CD14-positive monocyte (primary cell): ENCODE results near the gene VSTM4. TPM values are rescaled to one million over a fixed set of nuclear protein-coding genes. Genes with fewer than 3 reads are reported as not detected.

Experiments
- DNase-seq, 3 donors: peaks; one replicate each; pipeline ENCODE4 v3.0.0-alpha.2; 2011 to 2022
- H2AFZ ChIP-seq: 2 replicates; pipeline ENCODE4 v1.6.0; 2012; ENCODE audit warnings: mild to moderate bottlenecking, low read depth, low read length, inconsistent platforms; ENCODE audit not compliant: insufficient read depth, poor library complexity, severe bottlenecking
- H3K27ac ChIP-seq, 2 donors: 1 replicate in 1 of 2; 2 replicates in 1 of 2; pipeline ENCODE4 v1.5.1; 2012 to 2013; ENCODE audit warnings: low read length in 2 of 2, control low read depth in 1 of 2, inconsistent platforms in 1 of 2, low read depth in 1 of 2, mild to moderate bottlenecking in 1 of 2
- H3K27me3 ChIP-seq, 2 donors: one replicate each; pipeline versions ENCODE4 v1.6.0 to v1.6.1; 2011 to 2013; ENCODE audit warnings: low read length in 2 of 2; ENCODE audit not compliant: control insufficient read depth in 2 of 2, insufficient read depth in 2 of 2
- H3K36me3 ChIP-seq, 2 donors: replicated peaks in 1 of 2; 1 replicate in 1 of 2; 2 replicates in 1 of 2; pipeline versions ENCODE4 v1.5.1 to v1.6.1; 2012 to 2013; ENCODE audit warnings: low read length in 2 of 2, control low read depth in 1 of 2, inconsistent platforms in 1 of 2, mild to moderate bottlenecking in 1 of 2; ENCODE audit not compliant: insufficient read depth in 2 of 2, control insufficient read depth in 1 of 2
- H3K4me1 ChIP-seq, 2 donors: 1 replicate in 1 of 2; 2 replicates in 1 of 2; pipeline versions ENCODE4 v1.5.1 to v1.6.1; 2012 to 2013; ENCODE audit warnings: low read length in 2 of 2, control low read depth in 1 of 2, inconsistent platforms in 1 of 2, mild to moderate bottlenecking in 1 of 2, moderate library complexity in 1 of 2; ENCODE audit not compliant: insufficient read depth in 2 of 2, control insufficient read depth in 1 of 2
- H3K4me2 ChIP-seq: replicated peaks from 2 replicates; pipeline ENCODE3; 2012; ENCODE audit warnings: low read length, moderate library complexity, mild to moderate bottlenecking; ENCODE audit not compliant: poor library complexity, severe bottlenecking; ENCODE audit errors: extremely low read depth
- H3K4me3 ChIP-seq, 3 experiments: fragments of 200-600 bp in 1 of 3; sonication (generic) in 1 of 3; replicated peaks in 1 of 3; 1 replicate in 2 of 3; 2 replicates in 1 of 3; pipeline ENCODE4 v1.5.1; 2011 to 2013; ENCODE audit warnings: low read length in 3 of 3, mild to moderate bottlenecking in 3 of 3, control low read depth in 2 of 3, low read depth in 2 of 3, inconsistent platforms in 1 of 3, moderate library complexity in 1 of 3
- H3K79me2 ChIP-seq: 2 replicates; pipeline ENCODE4 v1.6.0; 2012; ENCODE audit warnings: mild to moderate bottlenecking, control low read depth, inconsistent platforms, low read length, moderate library complexity; ENCODE audit not compliant: insufficient read depth
- H3K9ac ChIP-seq: 2 replicates; pipeline ENCODE4 v1.6.0; 2017; ENCODE audit warnings: low read length, mild to moderate bottlenecking; ENCODE audit not compliant: insufficient read depth, poor library complexity, severe bottlenecking
- H3K9me3 ChIP-seq, 2 donors: replicated peaks in 1 of 2; 1 replicate in 1 of 2; 2 replicates in 1 of 2; pipeline versions ENCODE4 v1.5.1 to v1.6.1; 2012 to 2013; ENCODE audit warnings: low read length in 2 of 2, control low read depth in 1 of 2; ENCODE audit not compliant: control insufficient read depth in 1 of 2, insufficient read depth in 1 of 2
- H4K20me1 ChIP-seq: 2 replicates; pipeline ENCODE4 v1.6.0; 2012; ENCODE audit warnings: mild to moderate bottlenecking, low read length, control low read depth, moderate library complexity; ENCODE audit not compliant: insufficient read depth
- H3K27ac Mint-ChIP-seq, 7 donors: one replicate each; pipeline ENCODE4 v1.8.0; 2020; ENCODE audit warnings: mild to moderate bottlenecking in 7 of 7, mixed read lengths in 7 of 7, moderate library complexity in 6 of 7, inconsistent platforms in 2 of 7
- H3K27me3 Mint-ChIP-seq, 3 donors: one replicate each; pipeline ENCODE4 v1.8.0; 2021 to 2022; ENCODE audit warnings: low read depth in 3 of 3, mild to moderate bottlenecking in 3 of 3, mixed read lengths in 3 of 3, moderate library complexity in 3 of 3, inconsistent platforms in 1 of 3
- H3K36me3 Mint-ChIP-seq, 2 donors: one replicate each; pipeline ENCODE4 v1.8.0; 2020; ENCODE audit warnings: mixed read lengths in 2 of 2, inconsistent platforms in 1 of 2, mild to moderate bottlenecking in 1 of 2
- H3K4me1 Mint-ChIP-seq: one replicate; pipeline ENCODE4 v1.8.0; 2020; ENCODE audit warnings: mild to moderate bottlenecking, mixed read lengths
- H3K4me3 Mint-ChIP-seq, 2 donors: one replicate each; pipeline ENCODE4 v1.8.0; 2020; ENCODE audit warnings: mild to moderate bottlenecking in 2 of 2, mixed read lengths in 2 of 2, moderate library complexity in 1 of 2
- H3K9me3 Mint-ChIP-seq, 7 donors: one replicate each; pipeline ENCODE4 v1.8.0; 2020 to 2022; ENCODE audit warnings: mixed read lengths in 7 of 7, mild to moderate bottlenecking in 6 of 7, moderate library complexity in 6 of 7, inconsistent platforms in 2 of 7
- CTCF ChIP-seq: fragments of 200-600 bp; IDR thresholded peaks from one replicate; pipeline ENCODE4 v1.8.0; 2022; ENCODE audit warnings: antibody characterized with exemption, mild to moderate bottlenecking
- whole genome bisulfite sequencing: methylation state at CpG from one replicate; pipeline ENCODE4 v1.1.5; 2013; ENCODE audit warnings: missing lambda C conversion rate; ENCODE audit not compliant: insufficient coverage; 5-methylcytosine and 5-hydroxymethylcytosine counted together
- intact Hi-C, 2 donors: fragments of 100-400 bp; cut with micrococcal nuclease; formaldehyde crosslinking; loops; one replicate each; pipeline versions ENCODE4 v1.15.0 to v1.15.1; 2023
- polyA plus RNA-seq, 3 donors: library from polyadenylated mRNA; depleted of rRNA in 1 of 3; unstranded in 2 of 3; stranded (reverse) in 1 of 3; fragments of 300-500 nt in 2 of 3; fragments of >200 nt in 1 of 3; fragmentation: Illumina TruSeq in 2 of 3; gene quantifications; 1 replicate in 2 of 3; 2 replicates in 1 of 3; pipeline ENCODE4 v1.2.3, GENCODE V29; 2012 to 2021

The VSTM4 gene
- polyA plus RNA-seq, 3 donors = not detected

GRCh38 chr10:49093922-49094321 lies 21.4 kb downstream of the VSTM4 start:
- Histone ChIP-seq H2AFZ (no peak overlapping the region), H3K9ac (no peak overlapping the region), H3K4me3 (no peak overlapping the region), H3K4me2 (no peak overlapping the region), H3K36me3 (no peaks in the 10 kb centered on the region), H3K27me3 (no peaks in the 10 kb centered on the region), H3K9me3 (no peaks in the 10 kb centered on the region), H3K79me2 (no peaks in the 10 kb centered on the region), H3K4me1 (no peaks in the 10 kb centered on the region), H3K27ac (no peak overlapping the region), H4K20me1 (no peaks in the 10 kb centered on the region)
- 98% methylated on average over 7 of the region's 10 CpGs for WGBS
- Mint-ChIP-seq H3K36me3 (no peaks in the 10 kb centered on the region), H3K9me3 (peaks cover 0 to 1% (median 0%) of the 10 kb centered on the region in 7 donors), H3K27me3 (peaks cover 0 to 6% (median 1%) of the 10 kb centered on the region in 3 donors), H3K4me1 (no peaks in the 10 kb centered on the region), H3K4me3 (no peak overlapping the region), H3K27ac (no peak overlapping the region)
- no peak for DNase-seq
- no peak for TF ChIP-seq CTCF
- intact Hi-C loops = no loop called here

DNA sequence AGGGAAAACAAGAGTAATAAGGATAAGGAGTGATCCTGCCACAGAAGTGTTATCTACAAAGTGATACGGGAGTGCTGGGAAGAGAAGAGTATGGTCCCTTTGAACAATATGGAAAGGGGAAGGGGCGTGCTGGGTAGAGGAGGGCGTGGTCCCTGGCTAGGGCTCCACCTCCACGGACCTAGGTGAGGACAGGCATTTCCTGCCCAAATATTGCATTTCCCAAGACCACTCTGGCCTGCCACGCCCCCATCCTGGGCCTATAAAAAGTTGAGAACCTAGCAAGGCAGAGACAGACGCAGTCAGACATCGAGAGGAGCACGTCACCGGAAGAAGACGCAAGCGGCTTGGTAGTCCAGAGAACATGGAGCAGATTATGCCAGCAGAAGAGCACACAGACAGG lies 22.8 kb downstream of the VSTM4 start:
- Histone ChIP-seq H3K4me3 (no peak overlapping the region), H3K79me2 (no peaks in the 10 kb centered on the region), H3K27me3 (no peaks in the 10 kb centered on the region), H4K20me1 (no peaks in the 10 kb centered on the region), H2AFZ (no peak overlapping the region), H3K36me3 (no peaks in the 10 kb centered on the region), H3K4me1 (no peaks in the 10 kb centered on the region), H3K4me2 (no peak overlapping the region), H3K27ac (no peak overlapping the region), H3K9me3 (no peaks in the 10 kb centered on the region), H3K9ac (no peak overlapping the region)
- no peak for TF ChIP-seq CTCF
- H3K4me1 Mint-ChIP-seq = no peaks in the 10 kb centered on the region
- H3K27ac Mint-ChIP-seq = no peak overlapping the region
- peaks cover 0 to 2% (median 1%) of the 10 kb centered on the region in 7 donors for H3K9me3 Mint-ChIP-seq
- no peaks in the 10 kb centered on the region for H3K36me3 Mint-ChIP-seq
- H3K27me3 Mint-ChIP-seq = peaks cover 0 to 6% (median 0%) of the 10 kb centered on the region in 3 donors
- intact Hi-C loops = no loop called here
- WGBS = 88% methylated on average over 10 of the region's 11 CpGs
- no peak for DNase-seq
- H3K4me3 Mint-ChIP-seq = no peak overlapping the region
